Pulmonary artery endothelial cell (primary cell): ENCODE data around the gene PDPK1. TPM values are rescaled to one million over a fixed set of nuclear protein-coding genes. Genes with fewer than 3 reads are reported as not detected.
"Not testable (repeated sequence)": the region's sequence is repeated elsewhere in the genome, so short reads cannot be mapped to it uniquely, and the experiment has no call there.

Experiments used
- DNase-seq: peaks from one replicate; pipeline ENCODE4 v3.0.0-alpha.2; 2011; ENCODE audit warnings: low read depth, low spot score
- total RNA-seq: library from RNA; depleted of rRNA; stranded (reverse); fragments of >200 nt; gene quantifications from 2 replicates; pipeline ENCODE4 v1.2.3, GENCODE V29; 2014

Gene PDPK1
- total RNA-seq, 1 donor from 2014 or later, result 14.2 TPM

DNA sequence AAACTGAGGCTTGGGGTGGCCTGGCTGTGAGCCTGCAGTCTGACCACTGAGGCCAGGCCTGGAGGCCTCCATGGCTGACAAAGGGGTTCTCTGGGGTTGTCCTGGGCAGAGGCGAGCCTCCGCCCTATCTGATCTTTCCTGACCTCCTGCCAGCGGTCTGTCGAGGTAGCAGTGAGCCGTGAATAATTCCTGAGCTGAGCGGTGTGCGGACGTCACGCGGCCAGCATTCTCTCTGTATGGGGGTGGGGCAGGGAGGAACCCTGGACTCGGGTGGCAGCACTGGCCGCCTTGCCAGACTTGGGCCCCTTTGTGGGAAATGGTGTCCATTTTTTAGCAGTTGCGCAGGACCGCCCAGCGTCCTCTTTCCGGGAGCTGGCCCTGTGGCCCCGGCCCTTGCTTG, 74.1 kb downstream of the PDPK1 start:
- not testable (repeated sequence) for DNase-seq

DNA sequence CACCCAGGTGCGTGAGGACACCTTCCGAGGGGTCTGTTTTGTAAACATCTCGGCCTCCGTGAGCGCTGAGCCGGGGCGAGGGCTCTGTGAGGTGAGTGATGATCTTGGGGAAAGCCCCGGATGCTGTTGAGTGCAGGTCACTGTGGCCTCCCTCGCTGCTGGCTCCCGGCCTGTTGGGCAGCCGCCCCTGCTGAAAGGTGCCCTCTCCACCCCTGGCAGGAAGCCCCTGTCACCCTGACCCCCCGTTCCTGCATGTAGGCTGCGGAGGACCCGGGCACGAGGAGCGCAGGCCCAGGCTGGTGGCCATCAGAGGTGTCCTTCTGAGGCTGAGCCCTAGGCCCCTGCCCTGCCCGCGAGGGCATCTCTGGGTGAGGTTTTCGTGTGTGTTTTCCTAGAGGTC, 75.4 kb downstream of the PDPK1 start:
- DNase-seq, result not testable (repeated sequence)

DNA sequence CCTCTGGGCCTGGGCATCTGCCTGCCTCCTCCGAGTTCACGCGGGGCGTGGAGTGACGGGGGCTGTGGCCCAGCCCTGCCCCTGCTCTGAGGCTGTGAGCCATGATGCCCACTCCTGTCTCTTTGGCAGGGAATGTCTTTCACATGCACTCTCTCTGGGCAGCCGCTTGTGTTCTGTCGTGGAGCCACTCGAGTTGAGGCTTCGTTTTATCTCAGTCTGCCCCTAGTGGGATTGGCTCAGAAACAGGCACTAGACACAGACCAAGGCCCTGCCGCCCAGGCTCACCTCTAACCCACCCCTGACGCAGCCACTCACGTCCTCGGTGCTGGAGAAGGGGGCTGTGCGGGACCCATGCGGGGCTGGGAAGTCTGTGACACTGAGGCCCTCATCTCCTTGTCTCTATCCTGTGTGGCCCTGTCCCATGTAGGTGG, 77.0 kb downstream of the PDPK1 start:
- no peak for DNase-seq

DNA sequence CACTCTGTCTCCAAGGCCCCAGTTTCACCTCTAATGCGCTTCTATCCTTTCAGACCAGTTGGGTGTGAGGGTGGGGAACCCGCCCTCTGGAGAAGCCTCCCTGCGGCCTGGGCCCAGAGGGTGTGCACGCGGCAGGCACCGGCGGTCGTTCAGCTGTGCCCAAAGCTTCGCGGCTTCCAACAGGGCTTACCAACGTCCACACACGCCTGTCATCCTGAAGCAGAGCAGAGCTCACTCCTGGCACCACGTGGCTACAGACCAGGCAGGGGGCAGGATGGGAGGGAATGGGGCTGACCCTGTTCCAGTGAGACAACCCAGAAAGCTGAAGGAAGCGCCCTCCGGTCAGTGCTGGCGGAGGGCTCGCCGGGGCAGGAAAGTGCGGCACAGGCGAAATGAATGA, 81.1 kb downstream of the PDPK1 start:
- not testable (repeated sequence) for DNase-seq

DNA sequence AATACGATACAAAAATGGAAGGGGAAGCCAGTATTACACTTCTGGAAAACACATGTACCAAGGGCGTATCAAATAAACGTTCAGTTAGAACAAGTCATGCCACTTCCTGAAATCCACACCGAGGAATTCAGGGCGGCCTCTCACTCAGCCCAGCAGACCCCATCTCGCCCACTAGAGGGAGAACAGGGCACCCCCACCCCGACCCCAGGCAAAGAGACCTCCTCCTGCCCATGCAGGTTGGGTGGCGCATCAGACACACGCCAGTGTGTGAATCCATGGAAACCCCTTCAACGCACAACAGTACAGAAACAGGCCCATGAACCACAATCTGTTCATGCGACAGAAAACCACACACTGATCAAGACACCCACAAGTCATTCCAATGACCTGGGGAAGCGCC, 81.8 kb downstream of the PDPK1 start:
- DNase-seq, result not testable (repeated sequence)

DNA sequence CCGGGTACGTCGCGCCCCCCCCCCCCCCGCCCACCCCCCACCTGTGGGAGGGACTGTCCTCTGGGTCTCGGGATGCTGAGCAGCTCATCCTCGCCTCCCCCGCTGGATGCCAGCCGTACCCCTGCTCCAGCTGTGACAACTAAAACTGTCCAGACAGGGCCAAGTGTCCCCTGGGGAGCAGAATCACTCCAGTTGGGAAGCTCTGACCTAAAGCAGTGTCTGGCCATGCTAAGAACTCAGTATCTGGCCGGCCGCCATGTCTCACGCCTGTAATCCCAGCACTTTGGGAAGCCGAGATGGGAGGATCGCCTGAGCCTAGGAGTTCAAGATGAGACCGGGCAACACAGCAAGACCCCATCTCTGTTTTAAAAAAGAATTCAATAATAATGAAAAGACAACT, 83.0 kb downstream of the PDPK1 start:
- DNase-seq, result not testable (repeated sequence)

DNA sequence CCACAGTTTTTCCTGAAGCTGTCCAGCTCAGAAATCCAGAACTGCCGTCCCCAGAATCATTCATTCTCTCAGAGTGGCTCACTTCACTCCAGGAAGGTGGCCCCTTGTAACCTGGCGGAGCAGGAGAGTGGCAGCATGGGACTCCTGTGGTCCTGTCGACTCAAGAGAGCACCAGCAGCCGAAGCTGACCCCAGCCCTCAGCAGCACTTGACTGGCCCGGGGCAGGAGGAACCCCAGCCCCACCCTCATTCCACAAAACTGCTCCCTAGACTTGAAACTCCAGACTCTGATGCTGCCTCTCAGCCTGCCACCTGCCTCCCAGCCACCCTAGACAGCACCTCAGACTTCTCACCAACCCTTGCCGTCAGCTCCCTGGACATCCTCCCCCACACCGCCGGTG, 83.6 kb downstream of the PDPK1 start:
- not testable (repeated sequence) for DNase-seq

DNA sequence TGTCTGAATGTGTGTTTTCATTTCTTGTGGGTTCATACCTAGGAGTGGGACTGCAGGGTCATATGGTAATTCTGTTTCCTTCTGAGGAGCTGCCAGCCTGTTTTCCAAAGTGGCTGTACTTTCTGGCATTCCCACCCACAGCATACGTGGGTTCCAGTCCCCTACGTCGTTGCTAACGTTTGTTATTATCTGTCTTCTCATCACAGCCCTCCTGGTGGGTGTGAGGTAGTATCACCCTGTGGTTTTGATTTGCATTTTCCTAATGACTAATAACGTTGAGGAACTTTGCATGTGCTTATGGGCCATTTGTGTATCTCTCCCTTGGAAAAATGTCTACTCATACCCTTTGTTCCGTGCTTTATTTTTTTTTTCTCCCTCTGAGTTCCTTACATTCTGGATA, 89.3 kb downstream of the PDPK1 start:
- DNase-seq, result not testable (repeated sequence)

DNA sequence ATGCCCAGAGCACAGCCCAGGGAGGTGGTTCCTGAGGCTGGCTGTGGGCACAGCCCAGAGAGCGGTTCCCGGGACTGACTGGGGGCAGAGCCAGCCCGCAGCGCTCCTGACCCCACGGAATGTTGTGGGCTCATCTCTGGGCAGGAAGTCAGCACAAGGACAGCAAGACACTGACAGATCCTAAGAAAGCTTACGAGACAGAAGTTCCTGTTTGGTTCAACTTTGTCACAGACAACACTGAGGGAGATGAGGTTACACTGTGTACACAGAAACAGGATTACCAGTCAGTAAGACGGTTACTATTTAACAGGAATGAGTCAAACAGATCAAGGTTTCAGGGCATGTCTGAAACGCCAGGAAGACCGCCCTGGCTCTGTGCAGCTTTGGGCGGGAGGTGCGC, 93.4 kb downstream of the PDPK1 start:
- DNase-seq, result not testable (repeated sequence)

DNA sequence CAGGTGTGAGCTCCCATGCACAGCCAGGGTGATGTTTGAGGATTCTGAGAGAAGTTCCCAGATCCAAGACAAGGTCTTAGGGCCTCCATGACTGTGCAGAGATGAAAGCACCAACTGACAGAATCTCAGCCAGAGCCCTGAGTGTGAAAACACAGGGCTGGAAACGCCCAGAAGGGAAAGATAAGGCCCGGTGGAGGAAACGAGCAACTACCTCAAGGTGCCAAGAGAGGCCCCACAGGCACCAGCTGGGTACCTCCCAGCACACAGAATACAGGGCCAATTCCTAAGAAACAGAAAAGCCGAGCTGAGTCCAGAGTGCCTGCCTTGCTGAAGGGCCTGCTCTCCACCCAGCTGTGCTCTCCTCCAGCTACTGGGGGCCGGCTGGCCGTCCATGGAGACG, 94.5 kb downstream of the PDPK1 start:
- not testable (repeated sequence) for DNase-seq

DNA sequence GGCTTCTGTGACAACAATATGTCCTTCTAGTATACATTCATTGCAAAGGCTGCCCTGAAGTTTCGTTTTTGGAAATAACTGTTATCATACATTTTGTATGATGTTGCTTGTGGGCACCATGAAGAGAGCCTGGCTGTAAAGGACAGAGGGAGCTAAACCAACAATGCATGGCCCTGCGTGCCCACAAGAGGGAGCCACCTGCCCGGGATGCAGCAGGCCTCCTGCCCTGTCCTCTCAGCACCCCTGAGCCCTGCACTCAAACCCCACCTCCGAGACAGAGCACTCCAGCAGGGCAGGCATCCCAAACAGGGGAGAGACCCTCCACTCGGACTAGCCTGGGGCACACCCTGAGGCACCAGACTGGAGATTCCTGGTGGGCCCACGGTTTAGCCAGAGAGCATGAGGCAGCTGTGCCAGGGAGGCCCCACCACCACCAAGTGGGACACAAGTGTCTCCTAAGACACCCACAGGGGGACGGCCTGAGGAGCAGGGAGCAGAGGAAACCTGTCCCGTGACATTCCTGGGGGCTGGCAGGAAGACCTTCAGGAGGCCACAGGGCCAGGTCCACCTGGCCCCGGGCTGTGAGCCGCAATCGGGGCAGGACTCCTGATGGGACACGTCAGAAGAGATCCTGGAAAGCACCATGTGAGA, 101.4 kb downstream of the PDPK1 start:
- DNase-seq, result not testable (repeated sequence)

DNA sequence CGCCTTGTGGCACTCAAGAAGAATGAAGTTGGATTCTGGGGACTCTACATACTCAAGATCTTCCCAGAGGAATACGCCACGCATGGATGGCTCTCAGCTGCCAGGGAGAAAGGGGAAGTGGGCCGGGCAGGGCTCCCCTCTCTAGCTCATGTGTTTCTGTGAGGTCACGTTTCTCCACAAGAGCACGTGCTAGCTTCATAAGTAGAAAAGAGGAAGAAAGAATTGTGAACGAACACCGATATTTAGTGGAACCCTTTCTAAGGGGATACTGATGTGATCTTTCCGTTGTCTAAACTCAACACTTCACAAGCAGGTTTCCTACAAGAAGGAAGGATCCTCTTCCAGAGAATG, 101.9 kb downstream of the PDPK1 start:
- not testable (repeated sequence) for DNase-seq

DNA sequence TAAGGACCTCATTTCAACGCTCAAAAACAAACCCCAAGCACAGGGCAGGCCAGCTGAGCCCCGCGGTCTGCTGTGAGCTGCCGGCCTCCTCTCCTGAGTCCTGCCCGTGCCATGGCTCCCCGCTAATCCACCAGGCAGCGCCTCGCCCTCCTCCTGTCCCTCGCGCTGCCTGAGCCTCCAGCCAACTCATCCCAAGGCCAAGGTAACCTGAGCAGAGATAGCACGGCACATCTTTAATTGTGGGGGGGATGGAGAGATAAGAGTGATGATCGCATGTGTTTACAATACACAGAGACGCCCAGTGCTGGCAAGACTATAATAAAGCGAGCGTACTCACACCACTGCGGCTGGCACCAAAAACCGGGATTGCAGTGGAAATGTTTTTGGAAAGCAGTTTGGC, 104.7 kb downstream of the PDPK1 start:
- not testable (repeated sequence) for DNase-seq

DNA sequence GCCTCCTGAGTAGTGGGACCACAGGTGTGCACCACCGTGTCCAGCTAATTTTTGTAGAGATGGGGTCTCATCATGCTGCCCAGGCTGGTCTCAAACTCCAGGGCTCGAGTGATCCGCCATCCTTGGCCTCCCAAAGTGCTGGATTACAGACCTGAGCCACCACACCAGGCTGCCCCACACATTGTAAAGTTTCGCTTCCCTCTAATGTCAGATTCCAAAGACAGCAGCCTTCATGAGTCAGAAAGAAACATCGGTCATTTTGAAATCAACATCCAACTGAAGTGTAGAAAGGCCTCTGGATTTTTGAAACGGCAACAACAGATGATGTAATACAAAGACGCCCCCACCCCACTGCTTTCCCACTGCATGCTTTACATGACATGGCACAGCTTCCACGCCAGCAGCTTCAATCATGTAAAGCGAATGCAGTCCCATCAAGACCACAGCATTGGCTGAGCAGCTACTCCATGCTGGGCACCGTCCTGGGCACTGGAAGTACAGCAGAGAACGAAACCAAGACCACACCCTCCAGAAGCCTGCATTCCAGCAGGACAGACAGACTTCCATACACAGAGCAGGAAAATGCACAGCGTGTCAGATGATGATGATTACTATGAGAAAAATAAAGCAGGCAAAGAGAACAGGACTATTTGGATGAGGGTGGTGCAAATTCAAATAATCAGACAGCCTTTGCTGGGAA, 107.1 kb downstream of the PDPK1 start:
- not testable (repeated sequence) for DNase-seq

DNA sequence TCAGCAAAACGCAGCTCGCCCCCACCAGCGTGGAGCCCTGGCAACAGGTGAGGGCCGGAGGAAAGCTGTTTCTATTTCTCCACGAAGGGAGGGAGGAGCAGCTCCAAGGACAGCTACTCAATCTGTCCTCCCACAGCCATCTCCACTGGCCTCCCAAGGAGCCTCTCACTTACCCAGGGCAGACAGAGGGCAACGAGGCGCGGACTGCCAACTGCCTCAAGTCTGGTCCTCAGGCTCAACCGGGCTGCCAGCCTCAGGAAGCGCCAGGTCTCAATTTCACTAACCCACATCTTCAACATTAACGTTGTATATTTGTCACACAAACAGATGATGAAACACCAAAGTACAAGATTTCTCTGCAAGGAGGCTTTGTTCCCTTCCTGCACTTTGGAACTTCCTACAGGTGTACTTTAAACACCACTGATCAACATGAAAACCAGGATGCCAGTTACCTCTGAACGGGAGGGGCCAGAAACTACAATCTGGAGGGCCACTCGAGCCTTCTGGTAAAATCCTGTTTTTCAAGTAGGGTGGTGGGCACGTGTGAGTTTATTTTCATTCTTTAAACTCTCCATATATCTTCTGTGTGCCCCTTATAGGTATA, 113.5 kb downstream of the PDPK1 start:
- not testable (repeated sequence) for DNase-seq

Other genes with a start within 250 kb of the PDPK1 start
- gene ABCA3, start 197.3 kb upstream of the PDPK1 start, total RNA-seq, result 26.2 and 31.5 TPM in 2 replicates
- gene CCNF, start 108.6 kb upstream of the PDPK1 start, total RNA-seq, result 32.3 and 60.7 TPM in 2 replicates
- 6.6 and 9.5 TPM in 2 replicates for gene TEDC2, start 77.9 kb upstream of the PDPK1 start, total RNA-seq
- not detected in 2 replicates for gene NTN3, start 66.7 kb upstream of the PDPK1 start, total RNA-seq
- 12.8 and 20.1 TPM in 2 replicates for gene TBC1D24, start 62.9 kb upstream of the PDPK1 start, total RNA-seq
- 8.8 and 9.6 TPM in 2 replicates for gene ATP6V0C, start 24.1 kb upstream of the PDPK1 start, total RNA-seq
- gene AMDHD2, start 17.6 kb upstream of the PDPK1 start, total RNA-seq, result 30.2 and 36.6 TPM in 2 replicates
- gene CEMP1, start 6.6 kb upstream of the PDPK1 start, total RNA-seq, result not detected in 2 replicates
- 26.0 and 27.2 TPM in 2 replicates for gene KCTD5, start 144.5 kb downstream of the PDPK1 start, total RNA-seq
- 0.07 and 0.33 TPM in 2 replicates for gene PRSS27, start 182.2 kb downstream of the PDPK1 start, total RNA-seq
- gene SRRM2, start 214.6 kb downstream of the PDPK1 start, total RNA-seq, result 38.5 and 43.9 TPM in 2 replicates
- 166 and 336 TPM in 2 replicates for gene ELOB, start 239.3 kb downstream of the PDPK1 start, total RNA-seq
- not detected in 2 replicates for gene PRSS33, start 249.5 kb downstream of the PDPK1 start, total RNA-seq